BLaER1 treated with 17β-estradiol and CSF1 and Interleukin-3, amounts not matched to agents 10 nM and 100 nM (cell line): ENCODE results near the gene RARRES1.

Source experiments
- H3K27ac ChIP-seq, 11 experiments: shearing (Covaris generic); formaldehyde crosslinking; 2 replicates each; pipeline ENCODE4 v1.8.1; 2022
- H3K27me3 ChIP-seq, 11 experiments: shearing (Covaris generic); formaldehyde crosslinking; 2 replicates each; pipeline ENCODE4 v1.8.1; 2022
- H3K36me3 ChIP-seq, 11 experiments: shearing (Covaris generic); formaldehyde crosslinking; 2 replicates each; pipeline ENCODE4 v1.8.1; 2022
- H3K4me1 ChIP-seq, 10 experiments: shearing (Covaris generic); formaldehyde crosslinking; 2 replicates each; pipeline ENCODE4 v1.8.1; 2022
- H3K4me2 ChIP-seq, 11 experiments: shearing (Covaris generic); formaldehyde crosslinking; 2 replicates each; pipeline ENCODE4 v1.8.1; 2022
- H3K4me3 ChIP-seq, 10 experiments: shearing (Covaris generic); formaldehyde crosslinking; 2 replicates each; pipeline ENCODE4 v1.8.1; 2022
- H3K9ac ChIP-seq, 11 experiments: shearing (Covaris generic); formaldehyde crosslinking; 2 replicates each; pipeline ENCODE4 v1.8.1; 2022
- H3K9me3 ChIP-seq, 11 experiments: shearing (Covaris generic); formaldehyde crosslinking; replicated peaks in 1 of 11; 2 replicates each; pipeline ENCODE4 v1.8.1; 2022
- H4K20me1 ChIP-seq, 11 experiments: shearing (Covaris generic); formaldehyde crosslinking; 2 replicates each; pipeline ENCODE4 v1.8.1; 2022
- Cebpa-rat ChIP-seq, 11 experiments: shearing (Covaris generic); IDR thresholded peaks; 2 replicates each; pipeline ENCODE4 v1.8.1; 2022

Gene RARRES1

DNA sequence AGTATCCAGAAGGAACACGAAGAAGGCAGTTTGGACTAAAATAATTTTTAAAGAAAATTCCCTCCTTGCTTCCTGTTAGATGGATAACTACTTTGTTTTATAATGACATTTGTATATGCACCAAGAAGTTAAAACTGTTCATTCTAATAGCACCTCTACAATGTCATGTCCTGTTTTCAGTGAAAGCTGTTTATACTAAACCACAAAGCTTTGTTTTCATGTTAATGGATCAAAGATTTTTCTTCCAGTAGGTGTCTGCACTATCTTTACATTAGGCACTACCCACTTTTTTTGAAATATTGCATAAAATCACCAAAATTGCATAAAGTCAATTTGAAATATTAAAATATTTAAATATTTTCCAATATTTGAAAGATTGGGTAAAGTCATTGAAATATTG, 10.1 kb downstream of the RARRES1 start:
- Histone ChIP-seq H3K4me3 (no peak overlapping the region), H3K27me3 (no peaks in the 10 kb centered on the region), H4K20me1 (peaks cover 0 to 6% (median 0%) of the 10 kb centered on the region in 11 experiments; a peak in 3 of 22 replicates), H3K36me3 (peaks cover 6 to 32% (median 13%) of the 10 kb centered on the region in 11 experiments; a peak in 17 of 22 replicates), H3K4me1 (peaks cover 7 to 49% (median 16%) of the 10 kb centered on the region in 10 experiments; a peak in 18 of 20 replicates), H3K9me3 (peaks cover 0 to 8% (median 0%) of the 10 kb centered on the region in 11 experiments; a peak in 3 of 22 replicates), H3K27ac (peak overlapping the region in 2 of 11 experiments; percentile 81 to 85; a peak in 4 of 22 replicates), H3K9ac (no peak overlapping the region), H3K4me2 (peak overlapping the region in 8 of 11 experiments; percentile 29 to 82 (median 61); a peak in 8 of 22 replicates)
- TF ChIP-seq Cebpa-rat (IDR thresholded peaks at IDR 0.05): no peak

GRCh38 chr3:158718490-158719170, 13.6 kb downstream of the RARRES1 start:
- no peak overlapping the region for H3K27ac ChIP-seq

GRCh38 chr3:158717576-158717975, 14.7 kb downstream of the RARRES1 start:
- Histone ChIP-seq H3K4me1 (peaks cover 1 to 61% (median 6%) of the 10 kb centered on the region in 10 experiments; a peak in 16 of 20 replicates), H3K9ac (no peak overlapping the region), H3K36me3 (peaks cover 6 to 64% (median 19%) of the 10 kb centered on the region in 11 experiments; a peak in 19 of 22 replicates), H3K27me3 (no peaks in the 10 kb centered on the region), H3K4me2 (peak overlapping the region in 2 of 11 experiments; percentile 46 to 64; a peak in 4 of 22 replicates), H3K9me3 (peaks cover 0 to 8% (median 0%) of the 10 kb centered on the region in 11 experiments; a peak in 3 of 22 replicates), H3K4me3 (no peak overlapping the region), H4K20me1 (peaks cover 0 to 16% (median 0%) of the 10 kb centered on the region in 11 experiments; a peak in 4 of 22 replicates), H3K27ac (no peak overlapping the region)
- TF ChIP-seq Cebpa-rat (IDR thresholded peaks at IDR 0.05): no peak

More at GRCh38 chr3:158718490-158719170, 13.6 kb downstream of the RARRES1 start:
- no peak overlapping the region for H3K4me2 ChIP-seq
- H3K9me3 ChIP-seq: peaks cover 0 to 8% (median 0%) of the 10 kb centered on the region in 11 experiments; a peak in 3 of 22 replicates
- TF ChIP-seq Cebpa-rat (IDR thresholded peaks at IDR 0.05): no peak
- H3K9ac ChIP-seq: no peak overlapping the region
- peaks cover 0 to 16% (median 0%) of the 10 kb centered on the region in 11 experiments; a peak in 5 of 22 replicates for H4K20me1 ChIP-seq
- peaks cover 7 to 61% (median 13%) of the 10 kb centered on the region in 10 experiments; a peak in 18 of 20 replicates for H3K4me1 ChIP-seq
- no peak overlapping the region for H3K4me3 ChIP-seq
- peaks cover 6 to 53% (median 13%) of the 10 kb centered on the region in 11 experiments; a peak in 17 of 22 replicates for H3K36me3 ChIP-seq
- H3K27me3 ChIP-seq: no peaks in the 10 kb centered on the region

DNA sequence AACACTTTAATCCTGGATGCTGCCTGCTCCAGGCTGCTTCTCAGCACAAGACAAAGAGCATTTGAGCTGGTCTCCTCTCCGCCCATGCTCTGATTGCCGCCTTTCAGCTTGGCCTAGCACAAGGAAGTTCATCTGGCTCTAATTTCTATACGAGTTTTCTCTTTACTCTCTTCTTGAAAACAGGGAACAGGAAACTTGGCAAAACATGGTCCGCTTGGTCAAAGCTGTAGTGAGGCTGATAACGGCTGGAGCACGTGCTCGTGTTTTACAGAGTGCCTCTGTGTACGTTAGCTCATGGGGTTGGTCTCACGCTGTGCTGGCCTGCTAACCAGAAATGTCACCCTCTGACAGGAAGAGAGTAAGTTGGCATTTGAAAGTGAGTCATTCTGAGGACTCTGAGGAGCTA, 19.2 kb downstream of the RARRES1 start:
- Histone ChIP-seq H3K36me3 (peaks cover 2 to 75% (median 46%) of the 10 kb centered on the region in 11 experiments; a peak in 21 of 22 replicates), H3K27me3 (no peaks in the 10 kb centered on the region), H3K4me2 (peak overlapping the region in 3 of 11 experiments; percentile 73 to 86 (median 85); a peak in 6 of 22 replicates), H3K27ac (peak overlapping the region in 3 of 11 experiments; percentile 67 to 76 (median 73); a peak in 5 of 22 replicates), H3K9me3 (no peaks in the 10 kb centered on the region), H3K4me1 (peaks cover 0 to 88% (median 2%) of the 10 kb centered on the region in 10 experiments; a peak in 9 of 20 replicates), H3K4me3 (no peak overlapping the region), H3K9ac (no peak overlapping the region), H4K20me1 (peaks cover 0 to 16% (median 0%) of the 10 kb centered on the region in 11 experiments; a peak in 4 of 22 replicates)
- TF ChIP-seq Cebpa-rat (IDR thresholded peaks at IDR 0.05): no peak

DNA sequence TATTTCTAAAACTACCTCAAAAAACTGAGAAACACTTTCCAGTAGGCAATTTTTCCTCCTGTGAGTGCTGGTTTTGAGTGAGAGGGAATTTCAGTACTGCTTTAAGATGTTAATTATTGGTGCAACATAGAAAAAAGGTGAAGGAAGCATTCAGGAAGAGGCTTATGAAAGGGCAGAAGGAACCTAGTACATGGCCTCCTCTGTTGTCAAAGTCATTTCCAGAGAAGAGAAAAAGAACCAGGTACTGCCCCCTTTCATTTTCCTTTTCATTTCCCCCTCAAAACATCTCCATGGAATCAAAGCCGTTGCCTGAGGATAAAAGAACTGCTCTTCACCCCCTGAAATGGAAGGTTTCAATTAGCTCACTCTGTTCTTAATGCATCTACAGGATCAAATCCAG, 19.8 kb downstream of the RARRES1 start:
- H3K36me3 ChIP-seq: peaks cover 9 to 82% (median 53%) of the 10 kb centered on the region in 11 experiments; a peak in 21 of 22 replicates
- H3K9me3 ChIP-seq: no peaks in the 10 kb centered on the region
- H4K20me1 ChIP-seq: peaks cover 0 to 14% (median 0%) of the 10 kb centered on the region in 11 experiments; a peak in 4 of 22 replicates
- peak overlapping the region in 3 of 11 experiments; percentile 67 to 76 (median 73); a peak in 5 of 22 replicates for H3K27ac ChIP-seq
- H3K4me2 ChIP-seq: peak overlapping the region in 3 of 11 experiments; percentile 73 to 86 (median 85); a peak in 6 of 22 replicates
- no peak overlapping the region; a peak in 1 of 22 replicates for H3K9ac ChIP-seq
- H3K27me3 ChIP-seq: no peaks in the 10 kb centered on the region
- no peak overlapping the region for H3K4me3 ChIP-seq
- no peak for TF ChIP-seq Cebpa-rat (IDR thresholded peaks at IDR 0.05)
- H3K4me1 ChIP-seq: peaks cover 0 to 84% (median 2%) of the 10 kb centered on the region in 10 experiments; a peak in 9 of 20 replicates

- H4K20me1 ChIP-seq: peaks cover 0 to 8% (median 0%) of the 10 kb centered on the region in 11 experiments; a peak in 4 of 22 replicates
- peak overlapping the region in 3 of 11 experiments; percentile 30 to 51 (median 45); a peak in 2 of 22 replicates for H3K9ac ChIP-seq
- no peak for TF ChIP-seq Cebpa-rat (IDR thresholded peaks at IDR 0.05)
- H3K27me3 ChIP-seq: no peaks in the 10 kb centered on the region
- peaks cover 11 to 87% (median 58%) of the 10 kb centered on the region in 11 experiments; a peak in 21 of 22 replicates for H3K36me3 ChIP-seq
- H3K27ac ChIP-seq: peak overlapping the region in 3 of 11 experiments; percentile 67 to 76 (median 73); a peak in 5 of 22 replicates
- H3K4me2 ChIP-seq: peak overlapping the region in 4 of 11 experiments; percentile 33 to 86 (median 79); a peak in 7 of 22 replicates
- no peaks in the 10 kb centered on the region for H3K9me3 ChIP-seq
- peaks cover 0 to 79% (median 2%) of the 10 kb centered on the region in 10 experiments; a peak in 9 of 20 replicates for H3K4me1 ChIP-seq
- H3K4me3 ChIP-seq: no peak overlapping the region
These were observed 20.4 kb downstream of the RARRES1 start for GRCh38 chr3:158711886-158712285.

DNA sequence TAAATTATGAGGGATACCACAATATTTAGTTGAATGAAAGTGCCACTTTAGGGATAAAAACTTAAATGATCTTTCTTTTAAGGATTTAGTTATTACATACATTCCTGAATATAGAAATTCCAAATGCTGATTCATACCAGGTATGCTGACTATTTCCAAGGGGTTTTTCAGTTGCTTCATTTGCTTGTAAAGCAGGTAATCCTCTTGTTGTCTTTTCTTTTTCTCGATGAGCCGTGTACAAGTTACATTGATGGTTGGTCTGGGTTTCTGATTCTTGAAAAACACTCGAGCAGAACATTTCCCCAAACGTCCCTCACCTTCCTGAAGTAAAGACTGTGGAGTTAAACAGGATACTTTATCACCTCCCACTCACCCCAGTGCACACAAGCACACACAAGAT, 21.7 kb downstream of the RARRES1 start:
- Histone ChIP-seq H3K4me1 (peaks cover 0 to 66% (median 2%) of the 10 kb centered on the region in 10 experiments; a peak in 9 of 20 replicates), H3K27me3 (no peaks in the 10 kb centered on the region), H3K36me3 (peaks cover 13 to 94% (median 62%) of the 10 kb centered on the region in 11 experiments; a peak in 21 of 22 replicates), H4K20me1 (peaks cover 0 to 2% (median 0%) of the 10 kb centered on the region in 11 experiments; a peak in 2 of 22 replicates), H3K4me2 (peak overlapping the region in 3 of 11 experiments; percentile 73 to 86 (median 85); a peak in 6 of 22 replicates), H3K9me3 (no peaks in the 10 kb centered on the region), H3K9ac (no peak overlapping the region), H3K4me3 (no peak overlapping the region), H3K27ac (peak overlapping the region in 3 of 11 experiments; percentile 67 to 76 (median 73); a peak in 5 of 22 replicates)
- no peak for TF ChIP-seq Cebpa-rat (IDR thresholded peaks at IDR 0.05)

GRCh38 chr3:158709666-158710083, 22.6 kb downstream of the RARRES1 start:
- TF ChIP-seq Cebpa-rat (IDR thresholded peaks at IDR 0.05): no peak
- no peaks in the 10 kb centered on the region for H3K9me3 ChIP-seq
- H4K20me1 ChIP-seq: no peaks in the 10 kb centered on the region
- no peaks in the 10 kb centered on the region for H3K27me3 ChIP-seq
- no peak overlapping the region for H3K9ac ChIP-seq
- H3K4me1 ChIP-seq: peaks cover 0 to 61% (median 2%) of the 10 kb centered on the region in 10 experiments; a peak in 9 of 20 replicates
- peaks cover 21 to 97% (median 71%) of the 10 kb centered on the region in 11 experiments; a peak in 21 of 22 replicates for H3K36me3 ChIP-seq
- H3K27ac ChIP-seq: peak overlapping the region in 2 of 11 experiments; percentile 7 to 43; a peak in 3 of 22 replicates
- H3K4me3 ChIP-seq: no peak overlapping the region
- peak overlapping the region in 3 of 11 experiments; percentile 34 to 86 (median 85); a peak in 6 of 22 replicates for H3K4me2 ChIP-seq
